HG03159 (cell line): Measurements from ENCODE around the gene CABLES2.

ENCODE experiments used
- ATAC-seq: cut with Tn5 transposase; IDR thresholded peaks from one replicate; pipeline ENCODE4 v1.9.1; 2021; ENCODE audit warnings: mild to moderate bottlenecking, moderate library complexity; ENCODE audit not compliant: unreplicated experiment

CABLES2 gene

GRCh38 chr20:62391165-62392076 is 15.7 kb downstream of the CABLES2 start:
- no peak for ATAC-seq

GRCh38 chr20:62390317-62391164 is 16.5 kb downstream of the CABLES2 start:
- ATAC-seq, result no peak

- ATAC-seq, result no peak
Observed at GRCh38 chr20:62389601-62390087, 17.4 kb downstream of the CABLES2 start.

GRCh38 chr20:62388839-62389600 is 18.1 kb downstream of the CABLES2 start:
- no peak for ATAC-seq

- no peak for ATAC-seq
Observed at GRCh38 chr20:62387933-62388635, 19.0 kb downstream of the CABLES2 start.

- peak; percentile 7 for ATAC-seq
Observed at GRCh38 chr20:62387219-62387913, 19.7 kb downstream of the CABLES2 start.

- peak; percentile 80 for ATAC-seq
Observed at GRCh38 chr20:62386383-62387218, 20.5 kb downstream of the CABLES2 start, which contains the start of gene RPS21. Gene RPS21 (plus strand): TSS chr20:62387103. CDS start chr20:62387339, 236 bp downstream.

- ATAC-seq, result peak; percentile 55
Observed at GRCh38 chr20:62382306-62383198, 24.5 kb downstream of the CABLES2 start.

- no peak for ATAC-seq
Observed at GRCh38 chr20:62381842-62382241, 25.2 kb downstream of the CABLES2 start.

GRCh38 chr20:62381202-62381797 is 25.8 kb downstream of the CABLES2 start:
- no peak for ATAC-seq

GRCh38 chr20:62378215-62378614 is 28.9 kb downstream of the CABLES2 start:
- ATAC-seq, result no peak

GRCh38 chr20:62377615-62378178 is 29.4 kb downstream of the CABLES2 start:
- ATAC-seq, result no peak

GRCh38 chr20:62377064-62377461 is 30.0 kb downstream of the CABLES2 start:
- no peak for ATAC-seq

- ATAC-seq, result no peak
Observed at GRCh38 chr20:62376112-62377063, 30.7 kb downstream of the CABLES2 start.

- no peak for ATAC-seq
Observed at GRCh38 chr20:62374331-62375152, 32.5 kb downstream of the CABLES2 start.
